Jurkat, Clone E6-1 (cell line): ENCODE results near the gene SDSL.
A peak's percentile ranks its signal among the peaks of the same experiment; 100 is the strongest.

ENCODE experiments used
- DNase-seq: peaks from one replicate; pipeline ENCODE4 v3.0.0-alpha.2; 2011; ENCODE audit warnings: low read depth, low spot score
- H3K4me3 ChIP-seq: 2 replicates; pipeline ENCODE4 v1.5.1; 2011; ENCODE audit warnings: mild to moderate bottlenecking, low read length, control low read depth, moderate library complexity

SDSL gene

GRCh38 chr12:113440947-113441782 is 19.0 kb downstream of the SDSL start:
- no peak for DNase-seq
- H3K4me3 ChIP-seq, result no peak overlapping the region

DNA sequence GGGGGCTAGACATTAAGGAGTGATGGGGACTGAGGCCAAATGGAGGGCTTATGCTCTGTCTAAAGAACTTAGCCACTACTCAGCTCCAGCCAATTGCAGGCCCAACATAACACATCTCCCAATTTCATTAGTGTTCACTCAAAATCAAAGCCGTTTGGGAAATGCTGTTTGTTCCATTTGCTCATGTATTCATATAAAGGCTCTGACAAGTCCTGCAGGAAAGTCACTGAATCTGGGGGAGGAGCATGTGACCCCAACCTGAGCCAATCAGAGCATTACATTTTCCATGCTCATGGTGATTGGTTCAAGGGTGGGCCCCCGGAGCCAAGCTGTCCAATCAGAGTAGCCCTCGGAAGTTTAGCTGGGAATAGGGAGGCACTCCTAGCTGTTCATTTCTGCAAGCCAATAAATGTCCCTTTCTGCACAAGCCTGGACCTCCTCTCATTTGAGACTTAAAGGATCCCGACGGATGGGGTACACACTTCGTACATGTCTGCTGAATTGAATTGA is 20.9 kb downstream of the SDSL start:
- no peak overlapping the region for H3K4me3 ChIP-seq
- DNase-seq, result no peak

DNA sequence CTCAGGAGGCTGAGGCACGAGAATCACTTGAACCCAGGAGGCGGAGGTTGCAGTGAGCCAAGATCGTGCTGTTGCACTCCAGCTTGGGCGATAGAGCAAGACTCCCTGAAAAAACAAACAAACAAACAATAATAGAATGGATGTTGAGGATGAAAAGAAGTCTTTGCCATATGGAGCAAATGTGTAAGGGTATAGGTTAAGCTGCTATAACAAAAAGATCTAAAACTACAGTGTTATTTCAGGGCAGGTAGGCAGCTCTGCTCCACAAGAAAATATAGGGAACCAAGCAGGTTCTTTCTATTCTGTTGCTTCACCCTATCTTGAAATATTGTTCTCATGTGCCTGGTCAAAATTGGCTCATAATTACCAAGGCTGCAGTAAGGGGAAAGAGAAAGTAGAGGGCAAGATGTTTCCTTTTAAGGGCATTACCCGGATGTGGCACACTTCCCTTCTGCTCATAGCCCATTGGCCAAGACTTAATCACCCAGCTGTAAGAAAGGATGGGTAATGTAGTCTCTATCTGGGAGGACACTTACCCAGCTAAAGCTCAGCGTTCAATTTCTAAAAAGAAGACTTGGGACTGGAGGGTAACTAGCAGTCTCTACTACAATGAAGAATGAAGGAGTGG is 23.5 kb downstream of the SDSL start:
- DNase-seq, result peak; percentile 46
- H3K4me3 ChIP-seq, result no peak overlapping the region

- no peak for DNase-seq
- H3K4me3 ChIP-seq, result no peak overlapping the region
These were observed 26.7 kb downstream of the SDSL start for GRCh38 chr12:113448873-113449272.

- no peak overlapping the region for H3K4me3 ChIP-seq
- no peak for DNase-seq
These were observed 27.1 kb downstream of the SDSL start for GRCh38 chr12:113449299-113449698.

- DNase-seq, result no peak
These were observed 27.7 kb downstream of the SDSL start for GRCh38 chr12:113449839-113450238.

DNA sequence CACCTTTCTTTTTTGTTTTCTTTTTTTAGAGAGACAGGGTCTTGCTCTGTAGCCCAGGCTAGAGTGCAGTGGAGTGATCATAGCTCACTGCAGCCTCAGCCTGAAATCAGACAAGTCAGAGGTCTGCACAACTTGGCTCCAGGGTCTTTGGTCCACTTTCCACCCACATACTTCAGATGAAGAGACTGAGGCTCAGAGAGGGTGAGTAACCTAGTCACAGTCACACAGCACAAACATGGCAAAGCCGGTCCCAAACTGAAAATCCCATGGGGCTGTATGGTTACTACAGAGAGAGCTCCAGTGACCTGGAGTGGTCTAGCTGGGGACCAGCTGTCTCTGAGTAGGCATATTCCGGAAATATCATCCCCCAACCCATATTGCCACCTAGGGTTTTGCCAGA is 30.3 kb downstream of the SDSL start:
- no peak overlapping the region for H3K4me3 ChIP-seq
- no peak for DNase-seq

More at GRCh38 chr12:113449839-113450238, 27.7 kb downstream of the SDSL start:
- no peak overlapping the region for H3K4me3 ChIP-seq

- DNase-seq, result no peak
- H3K4me3 ChIP-seq, result no peak overlapping the region
These were observed 31.1 kb downstream of the SDSL start for GRCh38 chr12:113453330-113453729.

DNA sequence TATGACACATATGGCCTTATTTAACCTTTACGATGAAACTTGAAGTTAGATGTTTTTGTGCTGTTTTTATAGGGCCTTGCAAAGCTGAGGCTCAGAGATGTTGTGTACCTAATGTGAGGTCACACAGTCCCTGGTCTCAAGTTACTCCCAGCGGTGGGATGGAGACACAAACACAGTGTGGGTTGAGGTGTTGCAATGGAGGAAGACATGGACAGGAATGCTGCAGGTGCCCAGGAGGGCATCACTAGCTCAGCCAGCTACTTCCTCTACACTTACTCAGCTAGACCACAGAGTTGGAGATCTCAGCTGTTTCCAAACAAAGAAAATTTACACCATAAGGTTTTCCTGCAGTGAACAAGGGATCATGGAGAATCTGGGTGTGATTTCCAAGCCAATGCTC is 34.0 kb downstream of the SDSL start:
- no peak overlapping the region for H3K4me3 ChIP-seq
- DNase-seq, result no peak

DNA sequence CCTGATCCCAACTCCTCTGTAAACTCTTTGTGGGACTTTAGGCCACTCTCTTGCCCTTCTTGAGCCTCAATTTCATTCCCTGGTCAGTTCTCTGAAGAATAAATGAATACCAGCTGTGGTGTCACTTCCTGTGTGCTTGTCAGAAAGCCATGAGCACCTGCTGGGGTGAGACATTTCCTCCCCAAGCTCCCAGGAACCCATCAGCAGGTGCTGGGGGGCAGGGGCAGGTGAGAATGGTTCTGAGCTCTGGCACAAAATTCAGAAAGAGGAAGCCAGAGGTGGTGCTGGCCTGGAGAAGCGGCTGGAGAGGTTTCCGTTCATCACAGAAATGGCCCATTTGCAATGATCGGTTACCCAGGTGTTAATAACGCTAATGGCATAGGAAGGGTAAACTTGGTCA is 34.6 kb downstream of the SDSL start:
- DNase-seq, result no peak
- no peak overlapping the region for H3K4me3 ChIP-seq

DNA sequence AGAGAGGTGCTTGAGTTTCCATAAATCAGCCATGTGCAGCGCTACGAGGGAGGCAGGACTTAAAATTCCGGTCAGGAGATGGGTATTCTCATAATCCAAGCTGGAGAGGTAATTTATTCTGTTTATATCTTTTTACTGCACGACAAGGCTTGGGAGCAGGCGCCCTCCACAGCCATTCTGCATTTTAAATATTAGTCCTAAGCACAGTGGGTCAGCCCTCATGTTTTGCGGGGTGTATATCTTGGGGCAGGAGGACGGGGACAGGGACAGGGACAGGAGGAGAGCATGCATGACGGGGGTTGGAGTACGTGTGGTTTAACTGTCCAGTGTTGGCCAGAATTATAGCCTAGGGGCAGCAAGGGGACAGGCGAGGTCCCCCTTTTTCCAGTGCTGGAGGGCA is 35.0 kb downstream of the SDSL start:
- DNase-seq, result no peak
- no peak overlapping the region for H3K4me3 ChIP-seq

DNA sequence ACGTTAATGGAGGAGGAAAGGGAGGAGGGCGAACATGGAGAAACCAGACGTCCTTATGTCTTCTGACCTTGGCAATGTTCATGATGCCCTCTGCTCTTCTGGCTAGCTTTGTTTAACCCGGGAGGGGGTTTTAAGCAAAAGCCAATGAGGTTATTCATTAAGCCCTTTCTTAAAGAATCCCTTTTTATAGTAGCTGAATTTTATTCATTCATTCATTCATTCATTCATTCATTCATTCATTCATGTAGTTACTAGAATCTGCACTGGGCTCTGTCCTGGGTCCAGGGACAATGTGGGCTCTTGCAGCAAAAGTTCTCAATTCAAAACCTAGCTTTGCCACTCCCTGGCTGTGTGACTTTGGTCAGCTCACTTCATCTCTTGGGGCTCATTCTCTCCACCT is 35.5 kb downstream of the SDSL start:
- DNase-seq, result no peak
- H3K4me3 ChIP-seq, result no peak overlapping the region

DNA sequence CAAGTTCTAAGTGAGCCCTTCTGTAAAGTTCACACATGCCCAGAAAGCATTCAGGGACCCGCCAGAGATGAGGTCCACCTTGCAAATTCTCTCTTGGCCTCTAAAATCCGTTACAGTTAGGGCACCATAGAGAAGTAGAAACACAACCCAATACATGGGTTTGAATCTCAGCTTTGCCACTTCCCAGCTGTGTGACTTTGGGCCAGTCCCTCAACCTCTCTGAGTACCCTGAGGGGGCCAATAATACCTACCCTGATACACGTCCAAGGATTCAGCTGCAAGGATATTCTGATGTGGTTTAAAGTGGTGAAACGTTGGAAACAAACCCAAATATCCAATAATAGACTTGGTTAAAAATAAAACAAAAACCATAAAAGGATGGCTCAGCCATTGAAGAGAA is 37.8 kb downstream of the SDSL start:
- DNase-seq, result no peak
- H3K4me3 ChIP-seq, result no peak overlapping the region

GRCh38 chr12:113461666-113462065 is 39.5 kb downstream of the SDSL start:
- no peak overlapping the region for H3K4me3 ChIP-seq
- no peak for DNase-seq

DNA sequence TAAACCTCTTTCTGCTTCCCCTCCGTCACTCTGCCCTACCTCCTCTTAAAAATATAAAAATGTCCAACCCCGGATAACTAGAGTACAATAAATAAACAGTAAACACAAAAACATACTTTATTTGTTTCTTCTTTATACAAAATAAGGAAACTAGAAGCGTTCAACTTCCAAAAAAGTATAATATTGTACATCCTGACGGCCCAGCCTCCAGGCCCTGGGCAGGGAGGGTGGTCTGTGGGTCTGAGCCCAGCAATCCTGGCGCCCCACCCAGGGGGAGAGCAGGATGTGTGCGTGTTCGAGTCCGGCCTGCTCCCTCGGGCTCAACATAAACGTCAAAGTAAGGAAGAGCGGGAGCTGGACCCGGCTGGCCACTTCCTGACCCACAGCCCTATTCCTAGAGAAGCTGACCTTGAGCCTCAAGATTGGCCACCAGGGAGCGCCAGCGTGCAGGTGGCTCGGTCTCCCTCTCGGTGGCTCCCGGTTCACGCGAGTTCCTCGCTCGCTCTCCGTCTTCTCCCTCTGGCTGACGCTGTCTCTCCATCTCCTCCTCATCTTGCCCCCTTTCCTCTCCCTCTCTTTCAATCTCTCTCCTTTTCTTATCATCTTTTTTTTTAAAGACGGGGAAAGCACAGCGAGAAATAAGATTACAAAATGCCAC is 40.1 kb downstream of the SDSL start:
- peak; percentile 19 for DNase-seq
- 0 out of 2 replicates have a peak overlapping the region, but pooled peaks have one; percentile 5 for H3K4me3 ChIP-seq

- no peak overlapping the region for H3K4me3 ChIP-seq
These were observed 41.0 kb downstream of the SDSL start for GRCh38 chr12:113462998-113463745.

GRCh38 chr12:113463746-113464451 is 41.7 kb downstream of the SDSL start:
- H3K4me3 ChIP-seq, result no peak overlapping the region
- DNase-seq, result no peak

More at GRCh38 chr12:113462998-113463745, 41.0 kb downstream of the SDSL start:
- DNase-seq, result no peak

DNA sequence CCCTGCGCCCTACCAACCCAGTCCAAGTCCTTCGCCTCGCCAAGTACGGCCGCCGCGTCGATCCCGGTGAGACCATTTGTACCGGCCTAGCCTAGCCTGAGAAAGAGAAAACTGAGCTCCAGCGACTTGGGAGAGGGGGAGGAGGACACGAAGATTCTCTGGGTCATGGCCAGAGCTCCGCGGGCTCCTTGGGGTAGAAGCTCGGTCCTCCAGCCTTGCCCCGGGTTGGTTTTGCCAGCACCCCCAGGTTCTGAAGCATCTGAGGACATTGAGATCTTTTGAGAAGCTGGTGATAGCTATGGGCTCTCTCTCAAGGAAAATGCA is 42.2 kb downstream of the SDSL start:
- no peak for DNase-seq
- H3K4me3 ChIP-seq, result no peak overlapping the region
